Stimulated activated CD4-positive, alpha-beta T cell treated with anti-CD3 and anti-CD28 coated beads, Interleukin-1b, Interleukin-23, amount 100 ng/mL, for 48 hours (primary cell): ENCODE results near the gene PRKCH.
A peak's percentile ranks its signal among the peaks of the same experiment; 100 is the strongest.
"Not testable (repeated sequence)": the region's sequence is repeated elsewhere in the genome, so short reads cannot be mapped to it uniquely, and the experiment has no call there.

ENCODE experiments used
- DNase-seq: peaks from one replicate; pipeline ENCODE4 v3.0.0-alpha.2; 2020

The PRKCH gene

GRCh38 chr14:61462566-61463193 is 141.3 kb downstream of the PRKCH start:
- no peak for DNase-seq

- DNase-seq, result no peak
Measured at GRCh38 chr14:61463664-61464285, 142.4 kb downstream of the PRKCH start.

GRCh38 chr14:61464539-61465320 is 143.4 kb downstream of the PRKCH start:
- not testable (repeated sequence) for DNase-seq

DNA sequence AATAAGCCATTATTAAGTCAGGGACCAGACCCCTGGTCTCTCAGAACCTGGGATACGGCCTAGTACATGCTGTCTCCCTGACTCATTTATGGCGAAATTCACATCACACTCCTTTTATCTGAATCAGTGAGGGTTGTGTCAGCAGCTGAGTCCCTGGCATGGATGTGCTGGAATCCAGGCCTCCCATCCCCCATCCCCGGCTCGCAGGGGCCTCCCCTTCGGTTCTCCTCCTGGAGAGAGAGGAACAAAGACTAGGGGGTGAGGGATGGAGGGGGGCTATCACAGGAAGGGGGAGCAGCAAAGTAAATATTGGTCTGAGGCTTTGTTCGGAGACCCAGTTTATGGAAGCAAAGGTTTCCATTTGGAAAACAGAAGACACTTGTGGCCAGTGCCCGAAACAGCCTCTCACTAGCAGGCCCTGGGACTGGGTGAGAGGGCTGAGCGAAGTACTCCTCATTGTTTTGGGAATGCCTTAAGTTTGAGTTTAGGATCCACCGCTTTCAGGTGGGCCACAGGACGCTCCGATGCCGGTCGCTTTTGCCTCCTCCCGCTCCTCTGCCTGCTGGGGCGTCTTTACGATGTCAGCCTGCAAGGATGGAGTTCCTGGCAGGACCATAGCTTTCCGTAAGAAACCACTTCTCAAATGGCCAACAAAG is 145.0 kb downstream of the PRKCH start:
- no peak for DNase-seq

DNA sequence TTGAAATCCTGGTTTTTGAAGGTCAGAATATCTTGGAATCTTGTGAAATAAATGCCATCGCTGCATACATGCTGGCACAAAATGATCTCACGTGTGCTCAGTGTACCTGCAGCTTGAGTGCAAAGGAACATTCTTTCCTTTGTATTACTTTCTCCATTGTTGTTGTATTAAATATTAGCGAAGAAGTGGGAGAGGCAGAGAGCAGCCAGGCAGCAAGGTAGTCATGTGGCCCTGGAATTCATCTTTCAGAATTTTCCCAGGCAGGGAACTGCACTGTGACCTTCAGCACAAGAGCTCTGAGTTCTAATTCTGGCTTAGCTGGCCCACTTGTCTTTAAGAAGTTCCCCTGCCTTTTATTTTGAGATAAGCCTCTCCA is 145.5 kb downstream of the PRKCH start:
- no peak for DNase-seq

DNA sequence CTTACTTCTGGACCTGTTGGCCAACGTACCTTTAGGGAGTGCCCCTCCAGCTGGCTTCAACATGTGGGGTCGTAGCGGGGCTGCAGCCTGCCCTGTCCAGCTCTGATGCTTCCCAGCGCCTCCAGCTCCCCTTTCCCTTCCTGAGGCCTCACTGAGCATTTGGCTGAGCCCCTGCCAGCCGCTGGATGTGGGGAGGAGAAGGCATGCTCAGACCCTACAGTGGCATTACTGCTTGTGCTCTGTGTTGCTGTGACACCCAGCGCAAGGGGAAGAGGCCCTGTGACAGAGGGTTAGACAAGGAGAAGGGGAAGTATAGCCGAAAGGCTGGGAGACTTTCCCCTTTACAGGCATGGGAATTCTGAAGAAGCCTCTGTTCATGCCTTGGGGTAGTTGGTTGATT is 145.9 kb downstream of the PRKCH start:
- DNase-seq, result no peak

DNA sequence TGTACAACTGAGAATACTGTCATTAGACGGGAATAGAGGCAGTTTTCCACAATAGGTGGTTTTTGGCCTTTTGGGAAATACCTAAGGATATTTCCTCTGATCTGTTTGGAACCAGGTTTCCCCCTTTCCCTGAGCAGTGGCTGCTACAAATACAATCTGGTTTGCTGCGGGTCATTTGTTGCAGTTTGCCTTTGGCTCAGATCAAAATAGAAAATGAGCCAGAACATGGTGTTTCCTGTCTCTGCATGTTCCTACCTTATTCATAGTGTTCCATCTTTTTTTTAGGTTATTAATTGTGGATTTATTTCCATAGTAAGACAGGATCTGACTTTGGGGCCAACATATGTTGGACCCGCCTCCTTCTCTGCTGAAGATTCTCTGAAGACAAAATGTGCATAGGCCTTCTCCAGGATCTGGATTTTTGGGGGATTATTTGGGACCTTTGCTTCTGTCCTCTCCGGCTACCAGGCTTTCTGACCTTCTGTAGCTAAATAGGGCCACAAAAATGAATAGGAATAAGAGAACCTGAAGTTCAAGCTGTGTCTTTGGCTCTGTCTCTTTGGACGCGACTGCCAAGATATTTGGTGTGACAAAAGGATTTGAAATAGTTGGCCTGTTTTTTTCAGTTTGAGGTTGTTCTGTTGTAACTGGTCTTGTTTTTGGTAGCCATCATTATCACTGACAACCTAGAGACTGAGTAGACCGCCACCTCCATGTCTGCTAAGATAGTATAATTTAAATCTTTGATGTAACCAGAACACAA is 146.9 kb downstream of the PRKCH start:
- no peak for DNase-seq

DNA sequence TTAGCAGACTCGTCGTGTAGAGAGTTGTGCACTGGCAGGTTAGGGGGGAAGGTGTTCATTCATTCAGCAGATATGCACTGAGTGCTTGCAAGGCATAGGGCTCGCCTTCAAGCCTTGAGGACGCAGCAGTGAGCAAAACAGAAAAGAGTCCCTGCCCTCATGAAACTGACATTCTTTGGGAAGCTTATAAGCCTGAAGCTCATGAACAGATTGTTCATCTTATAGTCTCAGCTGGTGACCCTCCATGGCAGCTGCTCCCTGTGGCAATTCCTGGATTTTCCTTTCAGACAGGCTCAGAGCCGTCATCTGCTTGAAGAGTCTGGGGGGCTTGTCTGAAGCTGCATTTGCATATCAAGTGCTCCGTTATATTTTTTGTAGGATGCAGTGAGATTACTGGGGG is 148.4 kb downstream of the PRKCH start:
- no peak for DNase-seq

DNA sequence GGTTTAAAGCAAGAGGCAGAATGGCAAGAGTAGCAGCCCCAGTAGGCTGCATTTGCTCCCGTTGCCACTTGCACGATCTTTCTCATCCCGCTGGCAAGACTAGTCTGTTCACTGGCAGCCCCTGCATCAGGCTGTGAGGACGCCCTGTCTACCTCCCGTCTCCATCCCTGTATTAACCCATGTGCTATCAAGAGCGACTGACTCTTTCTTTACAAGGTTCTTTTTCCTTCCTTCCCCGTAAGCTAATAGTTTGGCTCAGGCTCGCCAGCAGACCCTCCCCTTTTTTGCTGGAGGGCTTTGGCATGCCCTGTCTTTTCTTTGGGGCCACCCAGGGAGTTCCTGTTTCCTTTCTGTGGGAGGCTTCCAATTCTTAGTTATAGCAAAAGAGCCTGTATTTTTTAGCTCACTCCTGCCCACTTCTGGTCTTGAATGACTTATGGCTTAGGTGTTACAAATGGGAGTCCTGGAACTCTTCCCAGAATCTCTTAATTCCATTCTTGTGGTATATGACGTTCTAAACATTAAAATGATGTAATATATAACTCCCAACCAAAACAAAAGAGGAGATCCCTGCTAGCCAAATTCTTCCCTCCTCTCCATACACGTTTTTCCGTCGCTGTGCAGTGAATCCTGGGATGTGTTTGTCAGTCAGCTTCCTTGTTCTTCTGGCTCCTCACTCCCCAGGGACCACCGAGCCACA is 149.0 kb downstream of the PRKCH start:
- DNase-seq, result no peak

DNA sequence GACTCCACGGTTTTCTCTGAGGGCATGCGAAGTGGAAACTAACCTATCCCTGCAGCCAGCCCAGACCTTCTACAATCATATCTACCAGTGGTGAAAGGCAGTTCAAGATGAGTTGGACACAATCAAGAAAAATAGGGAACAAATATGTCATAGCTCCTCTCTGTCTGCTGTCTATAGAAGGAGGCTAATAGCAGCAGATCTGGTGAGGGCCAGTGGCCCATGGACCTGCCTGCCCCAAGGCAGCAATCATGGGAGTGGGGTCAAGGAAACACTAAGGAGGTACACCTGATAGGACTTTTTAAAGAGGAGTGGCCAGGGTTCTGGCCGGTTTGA is 149.5 kb downstream of the PRKCH start:
- DNase-seq, result no peak

DNA sequence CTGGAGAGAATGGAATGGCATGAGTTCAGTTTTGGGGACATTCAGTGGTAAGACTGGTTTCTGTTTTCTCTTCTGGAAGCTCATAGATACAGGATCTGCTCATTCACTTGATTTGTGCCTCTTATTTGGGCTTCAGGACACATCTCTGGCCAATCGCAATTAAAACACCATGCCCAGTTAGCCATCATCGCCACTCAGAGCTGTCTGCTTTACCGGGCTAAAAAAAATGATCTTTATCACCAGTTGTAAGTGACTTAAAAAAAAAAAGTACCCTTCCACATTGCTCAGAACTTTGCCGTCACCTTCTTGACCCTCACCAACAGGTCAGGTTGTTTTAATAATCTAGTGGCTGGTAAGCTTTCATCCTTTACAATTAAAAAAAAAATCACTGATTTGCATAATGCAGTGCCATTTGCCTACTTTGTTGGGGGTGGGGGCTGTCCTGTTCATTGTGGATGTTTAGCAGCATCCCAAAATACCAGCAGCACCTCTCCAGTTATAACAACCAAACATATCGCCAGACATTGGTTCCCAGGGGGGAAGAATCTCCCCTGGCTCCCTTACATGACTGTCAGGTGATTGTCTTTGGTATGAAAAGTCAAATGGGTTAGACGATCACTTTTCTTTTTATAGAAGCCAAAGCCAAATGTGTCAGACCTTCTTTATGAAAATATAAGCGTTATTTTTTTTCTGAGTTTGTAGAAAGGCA is 150.1 kb downstream of the PRKCH start:
- DNase-seq, result no peak

GRCh38 chr14:61472011-61472672 is 150.8 kb downstream of the PRKCH start:
- DNase-seq, result peak; percentile 41

GRCh38 chr14:61472801-61473376 is 151.5 kb downstream of the PRKCH start:
- DNase-seq, result peak; percentile 90

DNA sequence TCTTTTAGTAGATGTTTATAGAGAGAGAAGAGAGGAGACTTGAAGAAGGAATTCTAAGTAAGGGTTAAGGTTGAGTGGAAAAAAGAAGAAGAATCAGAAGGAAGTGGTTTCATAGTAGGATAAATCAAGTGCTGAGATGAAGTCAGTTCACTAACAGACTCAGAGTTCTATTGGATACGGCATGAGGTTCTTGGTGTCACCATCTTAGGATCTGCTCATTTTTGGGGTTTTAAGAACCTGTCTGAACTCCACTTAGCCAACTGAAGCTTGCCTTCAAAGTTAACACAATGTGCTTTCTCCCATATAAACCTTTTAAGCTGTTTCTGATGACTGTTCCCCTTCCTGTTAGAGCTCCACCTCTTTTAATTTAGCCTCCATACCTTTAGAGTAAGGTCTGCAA is 152.6 kb downstream of the PRKCH start:
- no peak for DNase-seq

- DNase-seq, result no peak
Measured at GRCh38 chr14:61474701-61475100, 153.3 kb downstream of the PRKCH start.

DNA sequence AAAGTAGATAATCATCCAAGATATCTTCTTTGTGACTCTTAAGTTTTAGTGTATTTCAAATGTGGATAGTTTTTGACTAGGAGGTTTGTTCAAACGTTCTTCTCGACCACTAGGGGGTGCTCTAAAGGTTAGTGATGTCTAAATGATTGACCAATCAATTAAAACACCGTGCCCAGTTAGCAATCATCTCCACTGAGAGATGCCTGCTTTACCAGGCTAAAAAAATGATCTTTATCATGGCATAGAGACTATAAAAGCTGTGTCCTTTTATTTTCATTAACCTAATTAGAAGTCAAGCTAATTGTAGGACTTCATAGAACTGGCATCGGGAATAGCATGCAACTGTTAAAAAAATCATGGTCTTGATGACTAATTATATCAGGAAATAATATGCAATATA is 153.9 kb downstream of the PRKCH start:
- DNase-seq, result no peak

GRCh38 chr14:61476105-61476753 is 154.8 kb downstream of the PRKCH start:
- DNase-seq, result no peak

GRCh38 chr14:61476754-61477410 is 155.5 kb downstream of the PRKCH start:
- DNase-seq, result peak; percentile 67

GRCh38 chr14:61477712-61478462 is 156.5 kb downstream of the PRKCH start:
- DNase-seq, result peak; percentile 74
